HG02885 (cell line): ENCODE data around the gene CGREF1.
A peak's percentile ranks its signal among the peaks of the same experiment; 100 is the strongest.

ENCODE experiments used
- ATAC-seq: cut with Tn5 transposase; IDR thresholded peaks from one replicate; pipeline ENCODE4 v1.9.1; 2021; ENCODE audit warnings: mild to moderate bottlenecking; ENCODE audit not compliant: unreplicated experiment, poor library complexity

Gene CGREF1

GRCh38 chr2:27054721-27055120 lies 64.2 kb downstream of the CGREF1 start:
- no peak for ATAC-seq

GRCh38 chr2:27053776-27054175 lies 65.2 kb downstream of the CGREF1 start:
- no peak for ATAC-seq

GRCh38 chr2:27053321-27053720 lies 65.6 kb downstream of the CGREF1 start:
- no peak for ATAC-seq

GRCh38 chr2:27051902-27052645 lies 66.9 kb downstream of the CGREF1 start:
- no peak for ATAC-seq

GRCh38 chr2:27050996-27051901 lies 67.7 kb downstream of the CGREF1 start, which contains the start of gene AGBL5:
TSS of gene AGBL5 (plus strand) at chr2:27051668. CDS start at chr2:27052959, 1,291 bp downstream.
- peak; percentile 70 for ATAC-seq
